SKM-1 (cell line): ENCODE measurements around the gene FAU.

ENCODE experiments used
- DNase-seq: peaks from one replicate; lab custom pipeline; 2025; ENCODE audit not compliant: unreplicated experiment; lab: John Stamatoyannopoulos, UW

FAU gene

DNA sequence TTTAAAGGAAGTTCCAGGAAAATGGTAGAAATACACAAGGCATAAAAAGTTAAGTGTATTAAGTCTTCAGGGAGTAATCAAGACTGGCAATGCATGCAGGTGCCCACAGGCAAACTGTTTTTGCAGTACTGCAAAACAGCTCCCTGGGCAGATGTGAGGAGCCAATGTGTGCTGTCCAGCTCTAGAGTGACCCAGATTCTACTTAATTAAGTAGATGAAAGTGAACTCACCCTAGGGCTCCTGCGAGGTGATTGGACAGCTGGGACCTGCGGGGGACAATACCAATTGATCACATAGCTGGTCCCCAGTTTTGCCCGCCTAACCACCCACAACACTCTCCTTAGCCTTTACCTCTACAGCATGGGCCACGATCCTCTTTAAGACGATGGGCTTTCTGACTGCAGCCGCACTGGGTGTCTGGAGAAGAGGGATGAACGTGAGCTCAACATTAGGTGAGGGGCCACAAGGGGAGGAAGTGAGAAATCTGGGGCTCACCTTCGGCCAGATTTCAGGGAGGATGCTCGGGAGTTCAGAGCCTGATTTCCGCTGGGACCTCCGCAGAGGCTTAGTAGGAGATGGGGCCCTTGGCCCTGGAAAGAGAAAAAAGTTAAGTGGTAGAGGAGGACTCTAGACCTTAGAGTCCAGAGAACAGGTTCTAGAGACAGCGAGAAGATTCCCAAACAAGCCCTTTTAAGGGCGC is 38.6 kb downstream of the FAU start:
- DNase-seq = no peak

DNA sequence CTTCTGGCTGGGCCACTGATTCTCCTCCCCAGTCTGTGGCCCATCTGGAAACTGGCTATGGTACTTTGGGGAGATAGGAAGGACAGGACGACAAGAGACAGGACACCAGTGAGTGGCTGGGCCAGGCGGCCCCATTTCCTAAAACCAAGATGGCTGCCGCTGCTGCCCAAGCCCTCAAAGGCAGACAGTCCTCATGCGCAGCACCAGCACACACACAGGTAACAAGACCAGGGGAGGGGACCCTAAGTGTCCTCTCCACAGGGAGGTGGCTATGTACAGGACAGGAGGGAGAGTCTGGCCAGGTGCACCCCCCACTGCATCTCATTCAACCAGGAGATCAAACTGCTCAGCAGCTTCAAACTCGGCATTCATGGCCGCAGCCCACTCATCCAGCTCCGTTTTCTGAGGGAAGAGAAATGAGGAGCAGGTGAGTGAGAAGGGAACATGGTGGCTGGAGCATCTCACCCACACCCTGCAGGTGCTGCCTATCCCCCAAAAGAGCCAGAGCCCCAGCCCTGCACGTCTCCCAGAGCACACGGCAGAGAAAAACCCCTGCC is 43.1 kb downstream of the FAU start:
- DNase-seq = no peak

DNA sequence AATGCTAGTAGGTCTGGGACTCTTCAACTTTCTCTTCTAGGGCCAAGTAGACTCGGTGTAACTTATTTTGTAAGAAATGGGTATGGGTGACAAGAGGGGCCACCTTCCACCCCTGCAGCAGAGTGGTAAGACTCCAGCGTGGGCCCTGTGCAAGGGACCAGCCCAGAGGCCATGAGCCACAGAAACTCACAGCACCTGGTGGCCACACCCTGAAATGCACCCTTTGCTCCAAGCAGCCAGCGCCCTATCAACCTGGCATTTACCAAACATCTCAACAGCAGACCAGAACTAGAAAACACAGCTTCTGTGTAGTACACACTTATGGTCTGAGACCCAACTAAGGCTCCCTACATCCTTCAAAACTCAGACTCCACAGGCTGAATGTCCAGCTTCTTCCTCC is 43.8 kb downstream of the FAU start:
- peak; percentile 19 for DNase-seq

DNA sequence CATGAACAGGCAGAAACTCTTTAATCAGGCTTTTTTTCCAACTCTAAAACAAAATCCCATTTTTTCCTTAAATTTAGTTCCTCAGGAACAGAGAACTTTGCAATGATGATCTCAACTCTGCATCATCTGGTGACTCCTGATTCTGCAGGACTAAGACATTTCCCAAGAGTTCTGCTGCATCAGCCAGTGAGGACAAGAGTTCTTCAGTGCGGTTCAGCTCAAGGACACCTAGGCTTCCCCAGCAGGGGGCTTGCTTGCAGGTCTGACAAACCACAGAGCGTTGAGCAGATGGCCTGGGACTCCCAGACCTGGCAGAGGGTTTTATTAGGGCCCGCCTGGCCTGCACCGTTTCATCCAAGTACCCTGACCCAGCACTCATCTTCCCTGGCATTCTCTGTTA is 44.5 kb downstream of the FAU start:
- no peak for DNase-seq

DNA sequence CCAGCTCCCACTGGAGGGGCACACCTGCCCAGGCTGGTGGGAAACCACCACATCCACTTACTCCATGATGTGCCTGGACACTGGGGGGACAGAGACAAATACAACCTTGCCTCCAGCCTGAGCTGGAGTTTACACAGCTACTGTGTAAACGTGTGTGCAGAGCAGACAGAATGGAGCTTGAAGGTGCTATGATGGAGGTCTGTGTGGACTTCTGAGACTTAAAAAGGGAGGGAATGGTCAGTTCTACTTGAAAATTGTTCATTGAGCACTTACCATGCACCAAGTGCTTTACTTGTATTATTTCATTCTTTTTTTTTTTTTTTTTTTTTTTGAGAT is 49.3 kb downstream of the FAU start:
- DNase-seq = no peak

DNA sequence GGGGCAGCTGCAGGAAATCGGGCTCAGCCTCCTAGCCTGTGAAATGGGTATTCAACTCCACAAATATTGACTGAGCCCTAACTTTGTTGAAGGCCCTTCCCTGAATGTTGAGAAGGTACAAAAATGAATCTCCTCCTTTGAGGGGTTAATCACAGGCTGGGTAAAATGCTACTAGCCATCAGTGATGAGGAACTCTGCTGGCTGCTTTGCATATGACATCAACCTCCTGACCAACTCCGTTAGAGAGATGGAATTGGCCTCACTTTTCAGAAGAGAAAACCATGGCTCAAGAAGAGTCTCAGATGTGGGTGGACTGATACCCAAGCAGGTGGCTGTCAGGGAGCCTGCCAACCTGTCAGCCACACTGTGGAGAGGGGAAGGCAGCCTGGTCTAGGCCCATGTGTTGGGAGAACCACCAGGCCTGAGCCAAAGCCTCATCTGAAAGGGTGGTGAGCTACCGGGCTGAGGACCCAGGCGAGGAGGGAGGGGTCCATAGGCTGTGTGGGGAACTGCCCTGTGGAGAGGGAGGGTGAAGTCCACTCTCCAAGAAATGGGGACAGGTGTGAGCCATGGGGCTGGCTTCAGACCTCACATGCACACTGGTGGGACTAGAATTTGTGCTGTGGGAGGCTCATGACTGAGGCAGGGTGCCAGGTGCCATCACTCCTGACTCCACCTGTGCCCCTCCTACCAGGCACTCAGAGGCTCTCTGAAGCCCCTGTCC is 49.9 kb downstream of the FAU start:
- no peak for DNase-seq
